Stimulated activated CD8-positive, alpha-beta memory T cell treated with anti-CD3 and anti-CD28 coated beads, Interleukin-2, amount 100 ng/mL, for 1 hour (primary cell): ENCODE measurements around the gene FUT7.

Source experiments
- DNase-seq, 2 donors: peaks; one replicate each; pipeline ENCODE4 v3.0.0-alpha.2; 2020; ENCODE audit warnings: low read depth in 2 of 2

Gene FUT7

DNA sequence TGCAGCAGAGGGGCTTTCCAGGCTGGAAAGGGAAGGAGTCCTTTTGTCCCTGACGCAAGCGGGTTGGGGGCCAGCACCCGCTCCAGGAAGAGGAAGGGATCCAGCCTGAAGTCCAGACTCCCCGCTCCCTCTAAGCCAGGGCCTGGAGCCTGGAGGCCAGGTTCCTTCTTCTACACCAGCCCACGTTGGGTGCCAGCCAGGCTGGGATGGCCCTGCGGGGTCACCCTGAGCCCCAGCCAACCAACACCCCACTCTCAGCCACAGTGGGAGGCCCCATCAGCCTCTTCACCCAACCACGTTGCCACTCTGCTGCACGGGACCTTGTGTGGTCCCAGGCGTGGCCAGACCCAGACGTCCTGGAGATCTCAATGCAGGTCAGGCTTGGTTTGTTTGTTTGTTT, 970 bp upstream of the FUT7 start:
- no peak for DNase-seq

DNA sequence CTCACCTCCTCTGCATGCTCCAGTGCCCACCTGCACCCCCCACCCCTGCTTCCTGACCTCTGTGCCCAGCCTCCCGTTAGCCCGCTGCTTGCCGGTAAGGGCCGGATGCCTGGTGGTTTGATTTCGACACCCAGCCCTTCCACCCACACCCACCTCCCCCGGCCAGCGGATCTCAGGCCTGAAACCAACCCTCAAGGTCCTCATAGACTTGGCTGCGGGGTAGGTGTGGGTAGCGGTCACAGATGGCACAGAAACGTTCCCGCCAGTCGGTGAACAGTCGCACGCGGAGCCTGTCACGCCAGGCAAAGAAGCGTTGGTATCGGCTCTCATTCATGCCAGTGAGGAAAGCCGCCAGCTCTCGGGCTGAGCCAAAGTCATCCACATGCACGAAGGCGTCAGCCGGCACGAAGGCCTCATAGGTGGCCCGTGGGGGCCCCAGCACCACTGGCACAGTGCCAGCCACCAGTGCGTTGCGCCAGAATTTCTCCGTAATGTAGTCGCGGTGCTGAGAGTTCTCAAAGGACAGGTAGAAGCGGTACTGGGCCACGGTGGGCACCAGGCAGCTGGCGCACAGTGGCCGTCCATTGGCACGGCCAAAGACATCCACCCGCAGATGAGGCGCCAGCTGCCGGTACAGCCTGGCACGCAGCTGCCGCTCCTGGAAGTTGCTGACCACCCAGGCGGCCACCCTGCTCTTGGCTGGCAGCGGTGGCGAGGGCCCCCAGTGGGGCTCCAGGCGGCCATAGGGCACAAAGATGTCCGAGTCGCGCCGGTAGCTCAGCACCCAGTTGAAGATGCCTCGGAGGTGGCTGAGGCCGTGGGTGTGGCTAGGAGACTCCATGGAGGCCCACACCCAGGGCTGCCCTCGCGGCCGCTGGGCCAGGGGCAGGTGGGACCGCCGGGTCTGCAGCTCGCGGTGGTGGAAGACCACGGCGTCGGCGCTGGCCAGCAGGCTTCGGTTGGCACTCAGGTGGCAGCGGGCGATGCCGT, 1.1 kb downstream of the FUT7 start:
- DNase-seq: no peak

DNA sequence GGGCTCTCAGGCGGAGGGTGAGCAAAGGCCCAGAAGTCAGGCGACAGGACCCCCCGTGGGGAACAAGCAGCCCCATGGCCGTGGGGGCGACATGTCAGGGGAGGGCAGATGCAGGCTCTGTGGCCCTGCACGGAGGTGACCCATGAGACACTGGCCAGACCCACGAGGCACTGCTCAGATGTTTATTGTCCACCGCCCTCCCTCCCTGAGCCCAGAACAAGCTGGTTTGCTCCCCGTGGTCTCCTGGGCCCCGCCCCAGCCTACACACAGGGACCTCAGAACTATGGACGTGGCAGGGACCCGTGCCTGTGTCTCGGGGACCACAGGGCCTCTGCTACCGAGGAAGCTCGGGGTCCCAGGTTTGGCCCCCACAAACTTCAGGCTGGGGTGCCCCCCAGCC, 1.9 kb downstream of the FUT7 start:
- DNase-seq: no peak

DNA sequence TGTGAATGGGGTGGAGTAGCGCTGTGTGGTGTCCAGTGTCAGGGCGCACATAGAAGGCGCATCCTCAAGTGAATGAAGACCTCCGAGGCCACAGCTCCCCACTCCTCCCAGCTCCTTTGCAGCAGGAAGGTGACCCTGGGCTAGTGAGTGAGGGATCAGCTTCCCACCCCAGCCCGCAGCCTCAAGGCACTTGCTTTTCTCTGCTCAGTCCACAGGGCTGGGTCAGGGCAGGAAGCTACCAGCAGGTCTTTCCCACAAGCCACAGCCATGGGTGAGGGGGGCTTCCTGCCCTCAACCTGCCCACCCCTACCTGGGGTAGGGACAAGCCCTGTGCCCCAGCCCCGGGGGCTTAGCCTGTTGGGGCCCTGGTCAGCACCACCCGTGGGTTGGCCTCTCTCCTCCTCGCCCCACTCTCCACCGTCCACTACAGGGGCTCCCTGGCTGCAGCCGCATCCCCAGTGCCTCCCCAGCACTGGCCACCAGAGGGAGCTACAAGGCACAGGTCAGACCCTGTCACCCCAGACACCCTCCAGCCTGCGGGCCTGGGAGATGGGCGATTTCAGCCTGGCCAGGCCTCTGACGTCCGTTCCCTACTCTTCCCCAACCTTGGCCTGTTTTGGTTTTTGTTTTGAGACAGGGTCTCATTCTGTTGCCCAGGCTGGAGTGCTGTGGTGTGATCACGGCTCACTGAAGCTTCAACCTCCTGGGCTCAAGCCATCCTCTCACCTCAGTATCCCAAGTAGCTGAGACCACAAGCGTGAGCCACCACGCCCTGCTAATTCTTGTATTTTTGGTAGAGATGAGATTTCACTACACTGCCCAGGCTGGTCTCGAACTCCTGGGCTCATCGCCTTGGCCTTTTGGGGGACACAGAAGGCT, 2.6 kb downstream of the FUT7 start:
- peak; percentile 35 to 54 for DNase-seq

DNA sequence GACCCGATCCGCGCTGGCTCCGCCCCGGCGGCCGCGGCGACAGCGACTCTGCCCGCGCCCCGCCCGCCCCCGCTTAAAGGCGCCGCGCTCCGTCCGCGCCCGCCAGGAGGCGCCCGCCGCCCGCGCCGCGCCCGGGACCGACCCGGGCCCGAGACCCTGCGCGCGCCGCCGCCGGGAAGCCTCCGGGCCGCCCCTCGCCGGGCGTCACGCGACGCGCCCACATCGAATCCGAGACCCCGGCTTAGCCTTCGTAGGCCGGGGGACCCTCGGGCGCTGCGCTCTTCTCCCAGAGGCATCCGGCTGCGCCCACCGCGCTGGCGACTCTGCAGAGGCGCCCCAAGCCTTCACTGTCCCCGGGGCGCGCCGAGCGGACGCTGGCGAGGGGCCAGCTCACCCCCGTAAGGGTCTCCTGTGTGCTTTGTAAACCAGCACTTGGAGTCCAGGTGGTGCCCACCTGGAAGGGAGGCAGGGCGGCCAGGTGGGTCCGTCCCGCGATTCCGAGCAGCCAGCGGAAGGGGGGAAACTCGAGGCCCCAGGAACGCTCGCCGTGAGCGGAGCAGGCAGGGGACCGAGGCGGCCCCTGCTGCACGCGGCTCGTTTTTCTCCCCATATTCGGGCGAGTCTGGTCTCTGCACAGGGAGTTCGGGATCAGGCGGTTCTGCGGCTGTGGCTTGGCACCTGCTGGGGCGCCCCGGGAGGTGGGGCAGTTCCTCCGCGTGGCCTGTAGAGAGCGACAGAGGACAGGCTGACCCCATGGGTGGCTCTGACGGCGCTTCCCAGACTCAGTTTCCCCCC, 3.4 kb downstream of the FUT7 start:
- DNase-seq: peak; percentile 29 to 46

DNA sequence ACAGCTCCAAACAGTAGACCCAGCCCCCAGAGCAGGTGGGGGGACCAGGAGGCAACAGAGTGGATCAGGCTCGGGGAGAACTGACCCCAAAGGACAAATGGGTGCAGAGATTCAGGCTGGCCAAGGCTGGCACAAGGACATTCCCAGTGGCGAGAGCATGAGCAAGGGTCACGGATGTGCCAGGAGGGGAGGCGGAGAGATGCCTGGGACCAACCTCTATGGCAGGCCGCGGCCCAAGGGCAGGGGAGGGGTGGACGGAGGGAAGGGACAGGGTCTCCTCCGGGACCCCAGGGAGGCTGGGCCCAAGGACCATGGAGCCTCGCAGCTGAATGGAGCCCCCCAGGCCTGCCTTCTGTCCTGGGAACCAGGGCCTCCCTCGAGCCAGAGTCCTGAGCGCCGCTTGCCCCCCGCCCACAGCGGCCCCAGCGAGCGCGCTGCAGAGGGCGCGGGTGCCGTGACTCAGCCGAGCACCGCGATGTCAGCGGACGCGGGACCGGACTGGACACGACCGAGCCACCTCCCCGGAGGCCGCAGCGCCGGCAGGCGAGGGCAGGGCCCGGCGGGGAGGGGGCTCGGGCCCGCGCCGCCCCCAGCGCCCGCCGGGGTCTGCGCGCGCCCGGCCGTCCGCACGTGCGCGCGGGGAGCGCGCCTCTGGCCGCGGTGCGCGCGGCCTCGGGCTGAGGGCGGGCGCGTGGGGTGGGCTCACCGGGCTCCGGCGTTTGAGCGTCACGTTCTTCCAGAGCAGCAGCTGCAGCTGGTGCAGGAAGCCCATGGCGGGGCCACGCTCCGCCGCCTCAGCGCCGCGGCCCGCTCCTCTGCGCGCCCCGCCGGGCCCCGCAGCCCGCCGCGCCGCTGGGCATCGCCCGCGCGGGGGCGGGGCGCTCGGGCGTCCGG, 4.3 kb downstream of the FUT7 start, which contains the start of gene ABCA2:
ABCA2 (minus strand) TSS at position 869 of the 894 bp plus-strand sequence; CDS start at position 772, 97 bp downstream.
- DNase-seq: no peak

DNA sequence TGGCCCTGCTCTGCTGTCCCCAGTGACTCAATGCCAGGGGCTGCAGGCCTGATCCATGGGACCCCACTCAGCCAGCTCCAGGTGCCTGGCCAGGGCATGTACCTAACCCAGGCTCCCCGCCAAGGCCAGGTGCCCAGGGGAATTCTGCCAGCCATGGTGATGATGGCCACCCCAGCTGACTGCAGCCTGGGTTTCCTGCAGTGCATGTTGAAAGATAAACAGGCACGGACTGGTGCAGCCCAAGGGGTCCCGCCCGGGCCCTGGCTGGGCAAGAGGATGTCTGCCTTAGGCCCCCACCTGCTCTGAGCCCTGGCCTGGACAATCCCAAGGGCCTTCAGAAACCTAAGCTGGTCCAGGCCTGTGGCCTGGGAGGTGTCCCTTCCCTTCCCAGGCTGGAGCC, 5.1 kb downstream of the FUT7 start:
- no peak for DNase-seq

DNA sequence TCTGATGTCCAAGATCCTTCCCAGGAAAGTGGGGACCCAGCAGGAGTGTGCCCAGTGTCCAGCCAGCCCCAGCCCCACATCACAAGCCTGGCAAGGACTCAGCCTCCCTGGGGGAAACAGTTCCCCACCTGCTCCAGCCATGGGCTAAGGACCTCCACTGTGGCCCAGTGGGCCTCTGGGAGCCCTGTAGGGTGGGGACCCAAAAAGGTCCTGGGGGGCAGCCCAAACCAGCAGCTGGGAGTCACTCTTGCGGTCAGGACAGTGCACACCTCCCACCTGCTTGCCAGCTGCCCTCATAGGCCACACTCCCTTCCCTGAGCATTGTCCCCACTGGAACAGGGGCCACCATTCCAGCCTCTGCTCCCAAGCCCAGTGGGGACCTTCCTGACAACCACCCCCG, 5.5 kb downstream of the FUT7 start:
- DNase-seq: no peak

DNA sequence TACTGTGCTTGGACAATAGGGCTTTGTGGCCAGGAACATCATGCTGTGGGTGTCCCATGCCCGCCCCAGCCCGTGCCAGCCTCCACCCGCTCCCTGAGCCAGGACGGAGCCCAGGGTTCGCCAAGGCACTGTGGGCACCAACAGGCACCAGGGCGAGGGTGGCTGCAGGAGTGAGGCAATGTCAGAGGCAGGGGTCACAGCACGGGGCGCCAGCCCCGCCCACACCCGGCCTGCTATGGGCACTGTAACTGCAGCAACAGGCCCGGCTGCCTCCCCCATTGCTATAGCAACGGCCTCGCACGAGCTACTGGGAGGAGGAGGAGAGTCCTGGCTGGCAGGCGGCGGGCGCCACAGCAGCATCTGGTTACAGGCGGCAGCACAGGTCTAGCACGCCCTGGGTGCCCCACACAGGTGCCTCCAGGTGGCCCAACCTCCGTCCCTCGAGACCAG, 6.3 kb downstream of the FUT7 start:
- no peak for DNase-seq

DNA sequence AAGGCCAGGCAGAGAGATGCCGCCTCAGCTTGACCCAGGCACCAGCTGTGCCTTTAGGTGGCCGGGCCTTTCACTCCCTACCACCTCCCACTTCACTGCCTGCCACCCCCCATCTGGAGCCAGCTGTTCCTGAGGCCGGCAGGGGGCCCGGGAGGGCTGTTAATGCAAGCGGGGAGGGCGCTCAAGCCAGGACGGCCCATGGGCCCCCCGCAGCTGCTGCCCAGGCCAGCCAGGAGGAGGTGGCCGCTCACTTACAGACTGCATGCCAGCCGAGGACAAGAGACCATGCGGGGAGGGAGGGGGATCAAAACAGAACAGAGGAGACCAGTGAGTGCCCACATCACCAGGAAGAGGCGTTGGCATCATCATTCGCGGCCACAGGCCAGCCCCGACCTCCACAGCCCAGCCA, 8.3 kb downstream of the FUT7 start:
- DNase-seq: no peak

DNA sequence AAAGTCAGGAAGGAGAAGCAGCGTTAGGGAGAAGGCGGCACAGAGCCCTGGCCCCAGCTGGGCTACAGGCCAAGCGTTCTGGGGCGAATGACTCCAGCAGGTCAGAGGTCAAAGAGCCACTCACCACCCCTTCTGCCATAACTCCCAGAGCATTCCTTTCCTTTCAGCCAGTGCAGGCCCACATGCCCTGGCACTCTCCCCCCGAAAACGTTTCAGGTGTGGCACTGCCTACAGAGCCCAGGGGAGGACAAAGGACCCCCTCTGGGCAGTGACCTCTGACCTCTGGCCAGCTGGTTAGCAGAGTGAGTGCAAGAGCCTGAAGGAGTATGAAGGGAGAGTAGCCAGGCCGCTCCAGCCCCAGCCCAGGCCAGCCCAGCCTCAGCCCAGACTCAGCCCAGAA, 8.7 kb downstream of the FUT7 start:
- no peak for DNase-seq

DNA sequence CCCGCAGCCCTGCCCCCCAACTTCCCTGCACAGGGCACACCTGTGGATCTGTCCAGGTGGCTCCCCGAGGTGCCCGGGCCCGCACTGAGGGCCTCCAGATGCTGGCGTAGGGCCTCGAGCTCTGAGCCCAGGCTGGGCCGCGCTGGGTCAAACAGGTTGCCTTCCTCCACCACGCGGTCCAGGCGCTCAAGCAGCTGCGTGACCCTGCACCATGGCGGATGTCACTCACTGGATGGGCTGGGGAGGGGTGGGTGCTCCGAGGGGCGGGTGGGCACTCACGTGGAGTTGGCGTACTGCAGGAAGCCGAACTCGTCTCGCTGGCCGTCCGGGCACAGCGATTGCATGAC, 9.3 kb downstream of the FUT7 start:
- no peak for DNase-seq

DNA sequence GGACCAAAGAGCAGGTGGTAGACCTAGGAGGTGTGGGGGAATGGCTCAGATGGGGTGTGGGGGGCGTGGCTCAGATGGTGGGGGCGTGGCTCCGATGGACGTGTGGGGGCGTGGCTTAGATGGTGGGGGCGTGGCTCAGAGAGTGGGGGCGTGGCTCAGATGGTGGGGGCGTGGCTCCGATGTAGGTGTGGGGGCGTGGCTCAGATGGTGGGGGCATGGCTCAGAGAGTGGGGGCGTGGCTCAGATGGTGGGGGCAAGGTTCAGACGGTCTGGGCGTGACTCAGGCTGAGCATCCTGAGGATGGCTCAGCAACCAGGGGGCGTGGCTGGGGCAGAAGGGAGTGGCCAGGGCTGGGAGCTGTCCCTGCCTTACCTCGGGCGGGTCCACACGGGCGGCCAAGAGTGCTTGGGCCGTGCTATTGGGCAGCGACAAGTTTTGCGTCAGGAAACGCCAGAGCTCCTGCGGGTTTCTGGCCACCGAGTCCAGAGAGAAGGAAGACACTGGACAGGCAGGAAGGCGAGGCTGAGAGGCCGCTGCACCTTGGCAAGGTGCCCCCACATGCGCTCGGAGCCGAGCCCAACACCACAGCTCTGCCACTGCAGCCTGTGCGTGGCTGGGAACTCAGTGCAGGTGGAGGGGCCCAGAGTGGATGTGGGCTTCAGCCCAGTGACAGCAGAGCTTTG, 9.8 kb downstream of the FUT7 start:
- DNase-seq: peak; percentile 39 to 55

DNA sequence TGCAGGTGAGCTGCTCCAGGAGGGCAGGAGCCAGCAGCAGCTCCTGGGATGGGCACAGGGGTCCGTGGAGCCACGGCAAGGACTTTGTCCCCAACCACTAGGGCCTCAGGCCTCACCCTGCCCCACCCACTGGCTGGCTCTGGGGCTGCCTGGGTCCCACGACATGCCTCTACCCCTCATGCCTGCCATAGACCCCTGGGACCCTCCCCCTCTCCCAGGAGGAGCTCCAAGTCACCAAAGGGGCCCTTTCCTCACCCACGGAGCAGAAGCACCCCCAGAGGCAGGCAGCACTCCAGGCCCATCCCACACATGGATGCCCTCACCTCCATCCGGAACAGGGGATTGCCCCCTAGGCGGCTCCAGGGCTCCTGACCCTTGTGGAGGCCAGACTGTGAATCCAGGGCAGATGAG, 10.3 kb downstream of the FUT7 start:
- no peak for DNase-seq

DNA sequence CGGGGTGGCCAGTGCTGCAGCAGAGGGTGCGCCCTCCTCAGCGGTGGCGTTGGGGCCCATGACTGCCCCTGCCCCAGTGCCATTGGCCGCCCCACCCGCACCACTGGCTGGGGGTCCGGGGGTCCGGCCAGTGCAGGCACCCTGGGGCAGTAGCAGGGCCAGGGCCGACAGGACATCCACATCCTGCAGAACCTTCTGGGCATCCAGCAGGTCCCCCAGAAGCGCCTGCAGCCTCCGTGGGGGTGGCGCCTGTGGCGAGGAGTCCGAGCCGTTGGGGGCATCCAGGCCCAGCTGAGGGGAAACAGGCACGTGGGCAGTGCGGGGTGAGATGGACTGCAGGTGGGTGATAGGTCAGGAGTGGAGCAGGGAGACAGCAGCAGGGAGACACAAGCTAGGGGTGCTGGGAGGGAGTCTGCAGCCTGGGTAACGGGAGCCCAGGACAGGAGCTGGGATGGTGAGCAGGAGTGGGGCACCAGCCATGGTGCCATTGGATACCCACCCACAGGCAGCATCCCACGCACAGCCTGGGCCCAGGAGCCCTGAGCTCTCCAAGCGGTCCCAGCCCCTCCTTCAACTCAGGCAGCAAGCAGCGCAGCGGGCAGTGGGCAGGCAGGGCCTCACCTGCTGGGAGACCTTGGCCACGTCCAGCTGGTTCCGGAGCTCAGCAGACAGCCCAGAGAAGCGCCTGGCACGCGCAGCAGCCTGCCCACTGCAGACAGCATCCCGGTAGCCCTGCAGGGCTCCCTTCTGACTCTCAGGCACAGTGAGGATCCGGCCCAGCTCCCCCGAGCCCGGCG, 10.9 kb downstream of the FUT7 start:
- DNase-seq: no peak

DNA sequence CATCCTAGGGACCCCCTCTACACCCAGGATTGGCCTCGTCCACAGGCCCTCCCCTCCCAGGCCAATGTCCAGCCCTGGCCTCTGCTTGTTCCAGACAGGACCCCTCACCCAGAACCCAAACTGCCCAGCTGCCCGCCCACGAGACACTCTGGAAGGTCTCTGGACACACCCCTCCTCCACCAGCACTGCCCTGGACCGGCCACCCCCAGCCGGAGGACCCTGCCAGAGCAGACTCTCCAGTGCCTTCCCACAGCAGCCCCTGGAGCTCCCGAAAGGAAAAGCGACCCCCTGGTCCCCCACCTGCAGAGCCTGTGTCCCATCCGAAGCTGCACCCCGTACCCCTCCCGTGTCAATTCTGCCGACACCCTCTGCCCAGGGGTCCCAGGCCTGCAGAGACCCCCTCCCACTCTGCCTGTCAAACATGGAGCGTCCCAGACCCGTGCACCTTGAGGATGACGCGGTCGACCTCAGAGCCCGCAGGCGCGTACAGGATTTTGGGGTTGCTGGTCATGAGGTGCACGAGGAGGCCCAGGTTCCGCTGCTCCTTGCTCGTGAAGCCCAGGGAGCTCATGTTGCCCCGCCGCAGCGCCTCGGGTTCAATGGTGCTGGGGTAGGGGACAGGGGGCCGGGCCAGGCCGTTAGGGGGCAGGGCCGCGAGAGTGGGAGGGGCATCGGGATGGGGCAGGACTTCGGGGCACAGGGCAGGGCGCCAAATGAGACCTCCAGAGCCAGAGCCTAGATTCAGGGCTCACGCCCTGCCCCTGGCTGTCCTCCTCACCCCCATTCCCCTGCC, 11.8 kb downstream of the FUT7 start:
- no peak for DNase-seq

DNA sequence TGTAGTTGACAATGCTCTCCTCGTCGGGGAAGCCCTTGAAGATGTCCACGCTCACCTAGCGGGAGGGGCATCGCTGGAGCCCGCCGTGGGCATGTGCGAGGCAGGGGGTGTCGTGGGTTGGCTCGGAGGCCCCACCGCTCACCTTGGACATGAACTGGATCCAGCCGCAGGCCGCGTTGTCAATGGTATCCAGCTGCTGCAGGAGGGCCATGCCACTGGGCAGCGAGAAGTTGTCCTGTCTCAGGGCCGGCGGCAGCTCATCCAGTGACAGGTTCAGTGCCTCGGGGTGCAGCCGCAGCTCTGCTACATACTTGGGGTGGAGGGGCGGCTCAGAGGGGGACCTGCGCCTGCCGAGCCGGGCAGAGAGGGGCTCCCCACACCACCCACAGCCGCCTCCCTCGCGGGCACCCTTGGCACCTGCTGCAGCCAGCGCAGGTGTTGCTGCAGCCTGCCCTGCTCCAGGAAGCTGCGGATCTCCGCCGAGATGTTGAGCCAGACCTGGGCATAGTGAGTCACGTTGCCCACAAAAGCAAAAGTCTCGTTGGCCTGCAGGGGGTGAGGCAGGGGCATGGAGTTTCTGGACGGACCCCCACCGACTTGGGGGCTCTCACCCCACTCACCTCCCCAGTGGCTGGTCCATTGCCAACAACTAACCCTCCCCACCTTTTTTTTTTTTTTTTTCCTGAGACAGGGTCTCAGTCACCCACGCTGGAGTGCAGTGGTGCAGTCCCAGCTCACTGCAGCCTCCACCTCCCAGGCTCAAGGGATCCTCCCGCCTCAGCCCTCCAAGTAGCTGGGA, 12.9 kb downstream of the FUT7 start:
- DNase-seq: no peak
